GM23338 (cell line): ENCODE measurements around the gene STX11. TPM values are rescaled to one million over a fixed set of nuclear protein-coding genes. Genes with fewer than 3 reads are reported as not detected.

Experiments
- ATAC-seq: fragments of 200-7000 bp; cut with Tn5 transposase; 3 replicates; pipeline ENCODE4 v1.9.1; 2020
- DNase-seq: peaks from one replicate; pipeline ENCODE4 v3.0.0-alpha.2; 2015; ENCODE audit warnings: low spot score
- H2AFZ ChIP-seq: fragments of 200-600 bp; sonication (generic); 2 replicates; pipeline ENCODE4 v1.8.0; 2016; ENCODE audit warnings: antibody characterized with exemption, mild to moderate bottlenecking, moderate library complexity
- H3F3A ChIP-seq: fragments of 200-600 bp; sonication (generic); replicated peaks from 2 replicates; pipeline ENCODE4 v1.8.0; 2017; ENCODE audit warnings: antibody characterized with exemption, mixed run types, low read depth
- H3K27ac ChIP-seq: fragments of 200-600 bp; sonication (generic); 2 replicates; pipeline ENCODE4 v1.6.1; 2016; ENCODE audit warnings: low read depth
- H3K27me3 ChIP-seq: fragments of 200-600 bp; sonication (generic); 2 replicates; pipeline ENCODE4 v1.8.0; 2016; ENCODE audit warnings: mild to moderate bottlenecking, mixed run types, moderate library complexity; ENCODE audit not compliant: insufficient read depth
- H3K36me3 ChIP-seq: fragments of 200-600 bp; sonication (generic); 2 replicates; pipeline ENCODE4 v1.8.0; 2016; ENCODE audit warnings: mild to moderate bottlenecking; ENCODE audit not compliant: insufficient read depth
- H3K4me1 ChIP-seq: fragments of 200-600 bp; sonication (generic); 2 replicates; pipeline ENCODE4 v1.8.0; 2016; ENCODE audit warnings: mild to moderate bottlenecking, moderate library complexity; ENCODE audit not compliant: insufficient read depth
- H3K4me2 ChIP-seq: fragments of 200-600 bp; sonication (generic); 2 replicates; pipeline ENCODE4 v1.7.1; 2017; ENCODE audit warnings: mixed run types
- H3K4me3 ChIP-seq: fragments of 200-600 bp; sonication (generic); 2 replicates; pipeline ENCODE4 v1.6.1; 2016; ENCODE audit warnings: mixed run types
- H3K79me2 ChIP-seq: fragments of 200-600 bp; sonication (generic); replicated peaks from 2 replicates; pipeline ENCODE4 v1.8.0; 2017; ENCODE audit warnings: mild to moderate bottlenecking; ENCODE audit not compliant: insufficient read depth
- H3K9me2 ChIP-seq: fragments of 200-600 bp; sonication (generic); 2 replicates; pipeline ENCODE4 v1.8.0; 2017; ENCODE audit not compliant: insufficient read depth
- H4K20me1 ChIP-seq: fragments of 200-600 bp; sonication (generic); replicated peaks from 2 replicates; pipeline ENCODE4 v1.8.0; 2017; ENCODE audit warnings: mild to moderate bottlenecking; ENCODE audit not compliant: insufficient read depth
- H3K27ac Mint-ChIP-seq: 2 replicates; pipeline ENCODE4 v1.8.0; 2020; ENCODE audit warnings: inconsistent platforms, mild to moderate bottlenecking, moderate library complexity, mixed read lengths
- H3K27me3 Mint-ChIP-seq: 3 replicates; pipeline ENCODE4 v1.8.0; 2022; ENCODE audit warnings: low read depth, mild to moderate bottlenecking, moderate library complexity, mixed read lengths, inconsistent platforms; ENCODE audit not compliant: insufficient read depth, poor library complexity
- H3K36me3 Mint-ChIP-seq: 3 replicates; pipeline ENCODE4 v1.8.0; 2021; ENCODE audit warnings: low read depth, mild to moderate bottlenecking, inconsistent platforms, moderate library complexity, mixed read lengths
- H3K4me1 Mint-ChIP-seq: 3 replicates; pipeline ENCODE4 v1.8.0; 2020; ENCODE audit warnings: mild to moderate bottlenecking, inconsistent platforms, mixed read lengths
- H3K4me3 Mint-ChIP-seq: 3 replicates; pipeline ENCODE4 v1.8.0; 2021; ENCODE audit warnings: moderate library complexity, mild to moderate bottlenecking, inconsistent platforms, mixed read lengths
- H3K9me3 Mint-ChIP-seq: 3 replicates; pipeline ENCODE4 v1.8.0; 2020; ENCODE audit warnings: moderate library complexity, mild to moderate bottlenecking, inconsistent platforms, mixed read lengths
- EZH2phosphoT487 ChIP-seq: fragments of 200-600 bp; sonication (generic); IDR thresholded peaks from one replicate; pipeline ENCODE4 v1.8.1; 2018; ENCODE audit warnings: antibody characterized with exemption; ENCODE audit not compliant: unreplicated experiment
- JUNB ChIP-seq: IDR thresholded peaks from one replicate; pipeline ENCODE4 v1.6.1; 2016; ENCODE audit warnings: antibody characterized with exemption; ENCODE audit not compliant: unreplicated experiment
- POLR2AphosphoS5 ChIP-seq: IDR thresholded peaks from 2 replicates; pipeline ENCODE4 v1.6.1; 2016; ENCODE audit warnings: antibody characterized with exemption, low read depth
- STAT1 ChIP-seq: IDR thresholded peaks from one replicate; pipeline ENCODE4 v1.6.1; 2016; ENCODE audit warnings: antibody characterized with exemption; ENCODE audit not compliant: unreplicated experiment
- ZNF114 ChIP-seq: fragments of 250-450 bp; sonication (Bioruptor Pico); IDR thresholded peaks from 2 replicates; pipeline ENCODE4 v1.5.0; 2020; ENCODE audit warnings: mild to moderate bottlenecking, moderate library complexity
- polyA plus RNA-seq: library from polyadenylated mRNA; unstranded; fragments of >200 nt; fragmentation: Nextera tagmentation; extraction: Ambion mirVana; gene quantifications from 2 replicates; pipeline ENCODE4 v1.2.1, GENCODE V29; 2016
- total RNA-seq: library from RNA; depleted of rRNA; stranded (reverse); fragments of >200 nt; shearing (Covaris generic); gene quantifications from 2 replicates; pipeline ENCODE4 v1.2.3, GENCODE V29; 2014
- TF ChIP-seq, protein P1 (sequence below): IDR thresholded peaks from 2 replicates; pipeline ENCODE4 v1.6.1; 2016; ENCODE audit warnings: antibody characterized with exemption
- TF ChIP-seq, protein P2 (sequence below), 2 experiments: fragments of 200-600 bp in 1 of 2; sonication (generic) in 1 of 2; conservative IDR thresholded peaks; 2 replicates each; pipeline versions ENCODE4 v1.5.1 to v1.6.1; 2016 to 2017; ENCODE audit warnings: antibody characterized with exemption in 2 of 2, low read depth in 2 of 2, mild to moderate bottlenecking in 2 of 2, moderate library complexity in 1 of 2
- TF ChIP-seq, protein P3 (sequence below): fragments of 250-450 bp; sonication (Bioruptor Pico); IDR thresholded peaks from 2 replicates; pipeline ENCODE4 v1.5.0; 2020; ENCODE audit warnings: mild to moderate bottlenecking, moderate library complexity

Gene STX11
- total and polyA plus RNA-seq, 2 experiments from 2014 or later = 0.35 to 0.52 TPM

DNA sequence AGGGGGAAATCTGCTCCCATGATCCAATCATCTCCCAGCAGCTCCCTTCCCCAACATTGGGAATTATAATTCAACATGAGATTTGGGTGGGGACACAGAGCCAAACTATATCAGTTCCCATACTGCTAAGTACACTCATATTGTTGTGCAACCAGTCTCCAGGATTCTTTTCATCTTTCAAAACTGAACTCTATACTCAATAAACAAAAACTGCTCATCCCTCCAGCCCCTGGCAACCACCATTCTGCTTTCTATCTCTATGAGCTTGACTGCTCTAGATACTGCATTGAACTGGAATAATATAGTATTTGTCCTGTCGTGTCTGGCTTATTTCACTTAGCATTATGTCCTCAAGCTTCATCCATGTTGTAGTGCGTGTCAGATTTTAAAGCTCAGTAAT is 42.9 kb downstream of the STX11 start (continued):
- TF ChIP-seq POLR2AphosphoS5 = no peak
- TF ChIP-seq, protein P1, sequence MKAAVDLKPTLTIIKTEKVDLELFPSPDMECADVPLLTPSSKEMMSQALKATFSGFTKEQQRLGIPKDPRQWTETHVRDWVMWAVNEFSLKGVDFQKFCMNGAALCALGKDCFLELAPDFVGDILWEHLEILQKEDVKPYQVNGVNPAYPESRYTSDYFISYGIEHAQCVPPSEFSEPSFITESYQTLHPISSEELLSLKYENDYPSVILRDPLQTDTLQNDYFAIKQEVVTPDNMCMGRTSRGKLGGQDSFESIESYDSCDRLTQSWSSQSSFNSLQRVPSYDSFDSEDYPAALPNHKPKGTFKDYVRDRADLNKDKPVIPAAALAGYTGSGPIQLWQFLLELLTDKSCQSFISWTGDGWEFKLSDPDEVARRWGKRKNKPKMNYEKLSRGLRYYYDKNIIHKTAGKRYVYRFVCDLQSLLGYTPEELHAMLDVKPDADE = no peak
- no peak for TF ChIP-seq JUNB
- TF ChIP-seq EZH2phosphoT487 = no peak

DNA sequence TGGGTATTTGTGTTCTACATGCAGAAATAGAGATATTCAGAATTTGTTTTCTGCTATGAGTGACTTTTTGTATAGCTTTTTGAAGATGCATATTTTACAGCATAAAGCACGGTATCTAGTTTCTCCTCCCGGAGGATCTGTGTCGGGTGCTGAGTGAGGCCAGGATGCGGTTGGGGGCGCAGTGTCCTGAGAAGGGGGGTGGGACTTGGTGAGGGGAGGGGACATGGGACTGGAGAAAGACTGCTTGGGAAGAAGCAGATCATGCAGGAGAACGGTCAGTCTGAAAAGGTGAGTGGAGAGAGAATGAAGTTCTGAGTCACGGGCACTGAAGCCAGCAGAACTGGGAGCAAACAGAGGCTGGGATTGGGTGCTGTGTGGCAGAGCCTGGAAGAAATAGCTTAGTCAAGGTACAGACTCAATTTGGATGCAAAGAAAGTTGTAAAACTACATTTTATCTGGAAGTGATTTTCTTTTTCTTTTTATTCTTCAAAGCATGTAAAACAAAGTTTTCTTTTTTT is 44.0 kb downstream of the STX11 start:
- H3K4me3 ChIP-seq = peak overlapping the region; percentile 27; the same call in 1 of the 2 replicates
- Mint-ChIP-seq H3K9me3 (peaks cover 1% of the 10 kb centered on the region; the same call in 1 of the 3 replicates), H3K4me3 (no peak overlapping the region), H3K27ac (peak overlapping the region; percentile 78), H3K4me1 (peaks cover 4% of the 10 kb centered on the region), H3K36me3 (no peaks in the 10 kb centered on the region), H3K27me3 (no peaks in the 10 kb centered on the region)
- H4K20me1 ChIP-seq = no peaks in the 10 kb centered on the region
- H3K4me2 ChIP-seq = peak overlapping the region; percentile 31; the same call in 1 of the 2 replicates
- no peak for TF ChIP-seq STAT1
- TF ChIP-seq, protein P2, sequence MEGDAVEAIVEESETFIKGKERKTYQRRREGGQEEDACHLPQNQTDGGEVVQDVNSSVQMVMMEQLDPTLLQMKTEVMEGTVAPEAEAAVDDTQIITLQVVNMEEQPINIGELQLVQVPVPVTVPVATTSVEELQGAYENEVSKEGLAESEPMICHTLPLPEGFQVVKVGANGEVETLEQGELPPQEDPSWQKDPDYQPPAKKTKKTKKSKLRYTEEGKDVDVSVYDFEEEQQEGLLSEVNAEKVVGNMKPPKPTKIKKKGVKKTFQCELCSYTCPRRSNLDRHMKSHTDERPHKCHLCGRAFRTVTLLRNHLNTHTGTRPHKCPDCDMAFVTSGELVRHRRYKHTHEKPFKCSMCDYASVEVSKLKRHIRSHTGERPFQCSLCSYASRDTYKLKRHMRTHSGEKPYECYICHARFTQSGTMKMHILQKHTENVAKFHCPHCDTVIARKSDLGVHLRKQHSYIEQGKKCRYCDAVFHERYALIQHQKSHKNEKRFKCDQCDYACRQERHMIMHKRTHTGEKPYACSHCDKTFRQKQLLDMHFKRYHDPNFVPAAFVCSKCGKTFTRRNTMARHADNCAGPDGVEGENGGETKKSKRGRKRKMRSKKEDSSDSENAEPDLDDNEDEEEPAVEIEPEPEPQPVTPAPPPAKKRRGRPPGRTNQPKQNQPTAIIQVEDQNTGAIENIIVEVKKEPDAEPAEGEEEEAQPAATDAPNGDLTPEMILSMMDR (conservative IDR thresholded peaks at IDR 0.05; ENCODE audit: low read depth in 2 of 2) = no peak
- H3K79me2 ChIP-seq = no peaks in the 10 kb centered on the region
- peak overlapping the region; percentile 61; the same call in 1 of the 2 replicates for H2AFZ ChIP-seq
- H3K36me3 ChIP-seq = no peaks in the 10 kb centered on the region
- no peaks in the 10 kb centered on the region for H3K27me3 ChIP-seq
- peak; percentile 85 for ATAC-seq
- DNase-seq = no peak
- H3K4me1 ChIP-seq = peaks cover 4% of the 10 kb centered on the region; the same call in 1 of the 2 replicates
- H3K27ac ChIP-seq = no peak overlapping the region
- 0 out of 2 replicates have a peak, but pooled peaks cover 1% of the 10 kb centered on the region for H3K9me2 ChIP-seq
- H3F3A ChIP-seq = no peaks in the 10 kb centered on the region

DNA sequence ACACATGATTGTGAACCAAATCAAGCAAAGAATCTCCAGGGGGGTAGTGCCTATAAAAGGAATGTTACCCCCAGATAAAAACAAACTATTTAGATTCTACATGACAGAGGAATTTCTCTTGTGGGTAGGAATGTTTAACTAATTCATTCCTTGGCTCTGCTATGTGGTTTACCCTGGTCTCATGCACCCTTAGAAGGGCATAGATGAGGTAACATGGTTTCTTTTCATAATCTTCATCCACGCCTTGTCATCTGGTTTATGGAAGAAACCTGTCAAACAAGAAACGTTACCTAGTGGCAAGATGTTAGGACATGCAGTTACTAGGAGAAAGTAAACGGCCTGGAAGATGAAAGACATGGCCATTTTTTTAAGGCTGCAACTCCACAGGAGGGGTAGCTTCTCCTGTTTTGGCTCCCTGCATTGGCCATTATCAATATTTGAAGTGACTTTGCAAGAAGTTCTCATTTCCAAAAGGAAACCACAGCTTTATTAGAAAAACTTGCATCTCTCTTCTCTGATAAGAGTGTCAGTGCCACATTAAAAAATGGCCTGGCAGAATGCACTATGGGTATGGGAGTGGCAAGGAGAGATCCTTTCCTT is 45.5 kb downstream of the STX11 start:
- no peak overlapping the region for H3K27ac ChIP-seq
- Mint-ChIP-seq H3K36me3 (no peaks in the 10 kb centered on the region; the same call in 2 of the 3 replicates), H3K9me3 (peaks cover 8% of the 10 kb centered on the region; the same call in 1 of the 3 replicates), H3K4me1 (peaks cover 4% of the 10 kb centered on the region), H3K4me3 (no peak overlapping the region), H3K27me3 (no peaks in the 10 kb centered on the region), H3K27ac (no peak overlapping the region)
- H3K4me2 ChIP-seq = no peak overlapping the region
- no peaks in the 10 kb centered on the region for H3K79me2 ChIP-seq
- 0 out of 2 replicates have a peak, but pooled peaks cover 3% of the 10 kb centered on the region for H3K9me2 ChIP-seq
- DNase-seq = no peak
- no peak overlapping the region for H2AFZ ChIP-seq
- no peaks in the 10 kb centered on the region for H3K36me3 ChIP-seq
- H3K4me1 ChIP-seq = peaks cover 4% of the 10 kb centered on the region; the same call in 1 of the 2 replicates
- no peaks in the 10 kb centered on the region for H3F3A ChIP-seq
- no peak overlapping the region for H3K4me3 ChIP-seq
- ATAC-seq = no peak
- no peaks in the 10 kb centered on the region for H3K27me3 ChIP-seq
- H4K20me1 ChIP-seq = no peaks in the 10 kb centered on the region
- TF ChIP-seq ZNF114 (CRISPR knock-in tag) = no peak
- TF ChIP-seq, protein P3, sequence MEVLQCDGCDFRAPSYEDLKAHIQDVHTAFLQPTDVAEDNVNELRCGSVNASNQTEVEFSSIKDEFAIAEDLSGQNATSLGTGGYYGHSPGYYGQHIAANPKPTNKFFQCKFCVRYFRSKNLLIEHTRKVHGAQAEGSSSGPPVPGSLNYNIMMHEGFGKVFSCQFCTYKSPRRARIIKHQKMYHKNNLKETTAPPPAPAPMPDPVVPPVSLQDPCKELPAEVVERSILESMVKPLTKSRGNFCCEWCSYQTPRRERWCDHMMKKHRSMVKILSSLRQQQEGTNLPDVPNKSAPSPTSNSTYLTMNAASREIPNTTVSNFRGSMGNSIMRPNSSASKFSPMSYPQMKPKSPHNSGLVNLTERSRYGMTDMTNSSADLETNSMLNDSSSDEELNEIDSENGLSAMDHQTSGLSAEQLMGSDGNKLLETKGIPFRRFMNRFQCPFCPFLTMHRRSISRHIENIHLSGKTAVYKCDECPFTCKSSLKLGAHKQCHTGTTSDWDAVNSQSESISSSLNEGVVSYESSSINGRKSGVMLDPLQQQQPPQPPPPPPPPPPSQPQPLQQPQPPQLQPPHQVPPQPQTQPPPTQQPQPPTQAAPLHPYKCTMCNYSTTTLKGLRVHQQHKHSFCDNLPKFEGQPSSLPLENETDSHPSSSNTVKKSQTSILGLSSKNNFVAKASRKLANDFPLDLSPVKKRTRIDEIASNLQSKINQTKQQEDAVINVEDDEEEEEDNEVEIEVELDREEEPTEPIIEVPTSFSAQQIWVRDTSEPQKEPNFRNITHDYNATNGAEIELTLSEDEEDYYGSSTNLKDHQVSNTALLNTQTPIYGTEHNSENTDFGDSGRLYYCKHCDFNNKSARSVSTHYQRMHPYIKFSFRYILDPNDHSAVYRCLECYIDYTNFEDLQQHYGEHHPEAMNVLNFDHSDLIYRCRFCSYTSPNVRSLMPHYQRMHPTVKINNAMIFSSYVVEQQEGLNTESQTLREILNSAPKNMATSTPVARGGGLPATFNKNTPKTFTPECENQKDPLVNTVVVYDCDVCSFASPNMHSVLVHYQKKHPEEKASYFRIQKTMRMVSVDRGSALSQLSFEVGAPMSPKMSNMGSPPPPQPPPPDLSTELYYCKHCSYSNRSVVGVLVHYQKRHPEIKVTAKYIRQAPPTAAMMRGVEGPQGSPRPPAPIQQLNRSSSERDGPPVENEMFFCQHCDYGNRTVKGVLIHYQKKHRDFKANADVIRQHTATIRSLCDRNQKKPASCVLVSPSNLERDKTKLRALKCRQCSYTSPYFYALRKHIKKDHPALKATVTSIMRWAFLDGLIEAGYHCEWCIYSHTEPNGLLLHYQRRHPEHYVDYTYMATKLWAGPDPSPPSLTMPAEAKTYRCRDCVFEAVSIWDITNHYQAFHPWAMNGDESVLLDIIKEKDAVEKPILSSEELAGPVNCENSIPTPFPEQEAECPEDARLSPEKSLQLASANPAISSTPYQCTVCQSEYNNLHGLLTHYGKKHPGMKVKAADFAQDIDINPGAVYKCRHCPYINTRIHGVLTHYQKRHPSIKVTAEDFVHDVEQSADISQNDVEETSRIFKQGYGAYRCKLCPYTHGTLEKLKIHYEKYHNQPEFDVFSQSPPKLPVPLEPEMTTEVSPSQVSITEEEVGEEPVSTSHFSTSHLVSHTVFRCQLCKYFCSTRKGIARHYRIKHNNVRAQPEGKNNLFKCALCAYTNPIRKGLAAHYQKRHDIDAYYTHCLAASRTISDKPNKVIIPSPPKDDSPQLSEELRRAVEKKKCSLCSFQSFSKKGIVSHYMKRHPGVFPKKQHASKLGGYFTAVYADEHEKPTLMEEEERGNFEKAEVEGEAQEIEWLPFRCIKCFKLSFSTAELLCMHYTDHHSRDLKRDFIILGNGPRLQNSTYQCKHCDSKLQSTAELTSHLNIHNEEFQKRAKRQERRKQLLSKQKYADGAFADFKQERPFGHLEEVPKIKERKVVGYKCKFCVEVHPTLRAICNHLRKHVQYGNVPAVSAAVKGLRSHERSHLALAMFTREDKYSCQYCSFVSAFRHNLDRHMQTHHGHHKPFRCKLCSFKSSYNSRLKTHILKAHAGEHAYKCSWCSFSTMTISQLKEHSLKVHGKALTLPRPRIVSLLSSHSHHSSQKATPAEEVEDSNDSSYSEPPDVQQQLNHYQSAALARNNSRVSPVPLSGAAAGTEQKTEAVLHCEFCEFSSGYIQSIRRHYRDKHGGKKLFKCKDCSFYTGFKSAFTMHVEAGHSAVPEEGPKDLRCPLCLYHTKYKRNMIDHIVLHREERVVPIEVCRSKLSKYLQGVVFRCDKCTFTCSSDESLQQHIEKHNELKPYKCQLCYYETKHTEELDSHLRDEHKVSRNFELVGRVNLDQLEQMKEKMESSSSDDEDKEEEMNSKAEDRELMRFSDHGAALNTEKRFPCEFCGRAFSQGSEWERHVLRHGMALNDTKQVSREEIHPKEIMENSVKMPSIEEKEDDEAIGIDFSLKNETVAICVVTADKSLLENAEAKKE (CRISPR knock-in tag) = no peak
